NOMO-1 (cell line): ENCODE measurements around the gene GJB6.
A peak's percentile ranks its signal among the peaks of the same experiment; 100 is the strongest.

ENCODE experiments used
- DNase-seq, 2 experiments: peaks; one replicate each; lab custom pipeline; 2025; ENCODE audit not compliant: unreplicated experiment in 2 of 2; lab: John Stamatoyannopoulos, UW

GJB6 gene

DNA sequence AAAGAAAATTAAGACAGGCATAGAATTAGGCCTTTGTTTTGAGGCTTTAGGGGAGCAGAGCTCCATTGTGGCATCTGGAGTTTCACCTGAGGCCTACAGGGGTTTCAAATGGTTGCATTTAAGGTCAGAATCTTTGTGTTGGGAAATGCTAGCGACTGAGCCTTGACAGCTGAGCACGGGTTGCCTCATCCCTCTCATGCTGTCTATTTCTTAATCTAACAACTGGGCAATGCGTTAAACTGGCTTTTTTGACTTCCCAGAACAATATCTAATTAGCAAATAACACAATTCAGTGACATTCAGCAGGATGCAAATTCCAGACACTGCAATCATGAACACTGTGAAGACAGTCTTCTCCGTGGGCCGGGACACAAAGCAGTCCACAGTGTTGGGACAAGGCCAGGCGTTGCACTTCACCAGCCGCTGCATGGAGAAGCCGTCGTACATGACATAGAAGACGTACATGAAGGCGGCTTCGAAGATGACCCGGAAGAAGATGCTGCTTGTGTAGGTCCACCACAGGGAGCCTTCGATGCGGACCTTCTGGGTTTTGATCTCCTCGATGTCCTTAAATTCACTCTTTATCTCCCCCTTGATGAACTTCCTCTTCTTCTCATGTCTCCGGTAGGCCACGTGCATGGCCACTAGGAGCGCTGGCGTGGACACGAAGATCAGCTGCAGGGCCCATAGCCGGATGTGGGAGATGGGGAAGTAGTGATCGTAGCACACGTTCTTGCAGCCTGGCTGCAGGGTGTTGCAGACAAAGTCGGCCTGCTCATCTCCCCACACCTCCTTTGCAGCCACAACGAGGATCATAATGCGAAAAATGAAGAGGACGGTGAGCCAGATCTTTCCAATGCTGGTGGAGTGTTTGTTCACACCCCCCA, 43.2 kb downstream of the GJB6 start:
- DNase-seq = peak; percentile 82 to 93

DNA sequence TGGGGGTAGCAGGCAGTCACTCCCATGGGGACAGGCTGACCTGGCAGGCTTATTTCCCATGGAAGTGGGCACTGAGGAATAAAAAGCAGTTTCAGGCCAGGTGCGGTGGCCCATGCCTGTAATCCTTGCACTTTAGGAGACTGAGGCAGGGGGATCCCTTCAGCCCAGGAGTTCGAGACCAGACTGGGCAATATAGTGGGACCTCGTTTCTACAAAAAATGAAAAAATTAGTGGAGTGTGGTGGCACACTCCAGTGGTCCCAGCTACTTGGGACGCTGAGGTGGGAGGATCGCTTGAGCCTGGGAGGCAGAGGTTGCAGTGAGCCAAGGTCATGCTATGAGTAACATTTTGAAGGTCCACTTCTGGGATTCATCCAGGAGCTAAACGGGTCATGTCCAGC, 45.3 kb downstream of the GJB6 start:
- no peak for DNase-seq

- no peak for DNase-seq
Observed at GRCh38 chr13:20185366-20186056, 46.6 kb downstream of the GJB6 start.

DNA sequence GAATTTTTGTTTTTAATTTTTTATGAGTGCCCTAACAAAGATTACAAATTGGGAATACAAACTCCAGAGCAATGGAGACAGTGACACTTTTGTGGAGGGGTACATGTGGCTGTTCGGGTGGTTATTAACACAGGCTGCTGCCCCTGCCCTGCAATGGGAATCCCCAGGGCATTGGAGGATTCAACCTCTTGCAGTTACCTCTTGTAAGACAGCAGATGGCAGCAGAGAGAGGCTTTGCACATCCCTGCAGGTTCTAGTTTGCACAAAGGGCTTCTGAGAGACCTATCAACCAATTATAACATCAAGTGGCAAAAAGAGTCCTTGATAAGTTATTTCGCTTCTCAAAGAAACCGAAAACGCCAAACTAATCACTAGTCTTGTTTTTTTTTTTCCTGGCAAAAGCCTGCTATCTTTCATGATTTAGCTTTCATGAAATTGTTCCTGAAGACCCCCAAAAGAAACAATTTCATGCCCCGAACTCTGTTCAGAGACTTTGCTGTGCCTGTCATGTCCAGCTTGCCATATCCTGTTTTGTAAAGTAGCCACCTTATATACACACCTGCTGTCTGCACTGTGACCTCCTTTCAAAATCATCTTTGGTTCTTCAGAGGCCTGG, 49.8 kb downstream of the GJB6 start:
- DNase-seq = peak; percentile 71 to 87

DNA sequence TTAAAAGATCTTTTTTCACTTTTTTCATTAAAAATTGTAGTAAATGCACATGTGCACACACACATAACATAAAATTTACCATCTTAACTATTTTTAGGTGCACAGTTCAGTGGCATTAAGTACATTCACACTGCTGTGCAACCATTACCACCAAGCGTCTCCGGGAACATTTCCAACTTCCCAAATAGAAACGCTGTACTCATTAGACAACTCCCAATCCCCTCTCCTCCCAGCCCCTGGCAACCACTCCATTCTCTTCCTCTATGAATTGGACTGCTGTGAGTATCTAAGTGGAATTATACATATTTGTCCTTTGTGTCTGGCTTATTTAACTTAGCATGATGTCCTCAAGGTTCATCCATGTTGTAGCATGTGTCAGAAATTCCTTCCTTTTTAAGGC, 50.9 kb downstream of the GJB6 start:
- no peak for DNase-seq

GRCh38 chr13:20178156-20178555, 54.0 kb downstream of the GJB6 start:
- DNase-seq = no peak

- DNase-seq = no peak
Observed at GRCh38 chr13:20177049-20177831, 54.9 kb downstream of the GJB6 start.

DNA sequence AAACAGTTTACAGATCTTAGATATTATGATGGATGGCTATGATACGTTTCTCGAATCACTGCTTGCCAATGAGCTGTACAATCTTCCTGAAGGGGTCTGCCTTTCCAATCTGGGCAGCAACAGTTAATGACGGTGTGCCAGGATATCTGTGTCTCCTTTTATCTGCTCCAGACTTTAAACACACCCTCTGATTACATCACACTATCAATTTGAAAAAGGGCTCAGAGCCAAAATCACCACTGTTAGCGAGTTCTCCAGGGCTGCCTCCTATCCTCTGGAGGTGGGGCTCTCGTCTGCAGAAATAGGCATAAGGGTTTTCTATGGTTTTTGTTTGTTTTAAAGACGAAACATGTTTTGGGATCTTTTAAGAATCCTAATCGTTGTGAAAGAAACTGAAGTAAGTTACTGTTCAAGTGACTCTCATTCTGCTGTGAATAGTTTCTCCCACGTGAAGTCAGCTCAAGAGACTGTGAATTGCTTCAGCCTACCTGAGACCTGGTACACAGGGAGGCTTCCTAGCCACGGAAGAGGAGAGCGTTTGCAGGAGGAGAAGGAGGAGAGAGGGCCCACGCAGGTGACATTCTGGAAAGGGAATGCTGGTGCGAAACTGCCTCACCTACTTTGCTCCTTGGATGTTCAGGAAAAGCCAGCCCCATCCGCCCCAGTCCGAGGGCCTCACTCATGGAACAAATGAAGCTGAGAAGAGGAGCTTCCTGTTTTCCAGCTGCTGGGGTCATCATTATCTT, 56.0 kb downstream of the GJB6 start:
- no peak for DNase-seq

DNA sequence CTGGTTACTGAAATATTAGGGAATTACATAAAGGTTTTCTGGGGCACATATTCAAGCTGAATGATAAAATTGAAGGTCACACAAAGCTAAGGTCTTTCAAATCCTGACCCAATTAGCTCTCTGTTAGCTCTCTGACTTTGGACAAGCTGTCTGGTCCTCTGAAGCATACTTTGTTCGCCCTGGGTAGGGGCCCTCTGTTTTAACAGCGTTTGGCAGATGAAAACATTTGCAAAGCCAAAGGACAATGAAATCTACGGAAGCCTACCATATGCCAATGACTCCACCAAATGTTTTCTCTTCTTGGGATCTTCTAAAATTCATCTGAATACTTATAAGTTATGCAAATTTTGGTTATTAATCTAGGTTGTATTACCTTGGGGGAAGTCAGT, 56.7 kb downstream of the GJB6 start:
- no peak for DNase-seq

GRCh38 chr13:20174656-20175405, 57.3 kb downstream of the GJB6 start:
- peak; percentile 89 to 98 for DNase-seq

GRCh38 chr13:20173116-20173746, 58.9 kb downstream of the GJB6 start:
- DNase-seq = no peak
